CD4-positive, alpha-beta T cell treated with Interleukin-6 at 100 ng/mL for 8 hours (primary cell): Measurements from ENCODE around the gene ARHGEF16.

Experiments
- DNase-seq: peaks from one replicate; pipeline ENCODE4 v3.0.0-alpha.2; 2020; ENCODE audit warnings: mixed read lengths, low spot score

Gene ARHGEF16

DNA sequence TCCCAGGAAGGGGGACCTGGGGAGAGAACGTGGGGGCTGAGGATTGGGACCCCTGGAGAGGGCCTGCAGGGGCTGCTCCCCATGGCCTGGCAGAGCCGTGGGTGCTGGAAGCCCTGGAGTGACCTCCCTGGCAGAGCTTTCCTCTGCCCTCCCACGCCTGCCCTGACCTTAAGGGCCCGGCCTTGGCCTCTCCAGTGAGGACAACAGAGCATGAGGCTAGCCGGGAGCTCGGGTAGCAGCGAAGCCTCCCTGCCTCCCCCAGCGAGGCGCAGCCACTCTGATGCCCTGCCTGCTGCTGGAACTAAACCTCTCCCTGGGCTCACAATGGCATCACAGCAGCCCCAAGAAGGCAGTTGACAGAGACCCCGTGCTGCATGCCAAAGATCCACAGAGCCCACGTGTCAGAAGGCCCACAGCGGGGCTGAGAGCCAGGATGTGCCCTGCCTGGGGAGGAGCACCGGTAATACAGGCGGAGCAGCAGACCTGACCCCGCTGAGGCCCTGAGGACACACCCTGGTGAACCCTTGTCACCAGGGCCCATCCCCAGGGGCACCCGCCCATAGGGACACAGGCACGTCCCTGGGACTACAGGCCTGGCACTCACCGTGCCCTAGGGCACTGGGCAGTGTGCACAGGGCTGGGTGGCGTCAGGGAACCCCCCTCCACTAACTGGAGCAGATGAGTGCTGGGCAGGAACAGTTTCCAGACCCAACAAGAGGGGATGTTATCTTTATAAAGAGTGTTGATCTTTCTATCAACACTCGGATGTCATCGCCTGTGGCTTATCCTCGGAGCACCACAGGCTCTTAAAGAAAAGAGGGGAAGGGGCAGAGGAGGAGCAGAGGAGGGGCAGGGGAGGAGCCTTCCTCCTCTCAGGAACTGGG is 48.4 kb downstream of the ARHGEF16 start:
- DNase-seq: no peak

DNA sequence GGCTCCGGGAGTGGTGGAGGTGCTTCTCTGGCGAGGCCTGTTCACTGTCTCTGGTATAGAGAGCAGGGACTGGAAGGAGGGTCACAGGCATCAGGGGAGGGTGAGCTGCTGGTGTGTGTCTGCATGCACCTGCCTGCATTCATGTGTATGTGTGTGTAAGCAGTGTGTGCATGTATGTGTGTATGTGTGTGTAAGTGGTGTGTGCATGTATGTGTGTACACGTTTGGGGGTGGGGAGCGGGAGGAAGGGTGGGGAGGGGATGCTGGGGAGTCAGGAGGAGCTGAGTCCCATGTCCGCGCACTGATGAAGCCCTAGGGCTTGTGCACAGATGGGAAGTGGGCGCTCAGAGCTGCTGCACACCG is 49.0 kb downstream of the ARHGEF16 start:
- no peak for DNase-seq

DNA sequence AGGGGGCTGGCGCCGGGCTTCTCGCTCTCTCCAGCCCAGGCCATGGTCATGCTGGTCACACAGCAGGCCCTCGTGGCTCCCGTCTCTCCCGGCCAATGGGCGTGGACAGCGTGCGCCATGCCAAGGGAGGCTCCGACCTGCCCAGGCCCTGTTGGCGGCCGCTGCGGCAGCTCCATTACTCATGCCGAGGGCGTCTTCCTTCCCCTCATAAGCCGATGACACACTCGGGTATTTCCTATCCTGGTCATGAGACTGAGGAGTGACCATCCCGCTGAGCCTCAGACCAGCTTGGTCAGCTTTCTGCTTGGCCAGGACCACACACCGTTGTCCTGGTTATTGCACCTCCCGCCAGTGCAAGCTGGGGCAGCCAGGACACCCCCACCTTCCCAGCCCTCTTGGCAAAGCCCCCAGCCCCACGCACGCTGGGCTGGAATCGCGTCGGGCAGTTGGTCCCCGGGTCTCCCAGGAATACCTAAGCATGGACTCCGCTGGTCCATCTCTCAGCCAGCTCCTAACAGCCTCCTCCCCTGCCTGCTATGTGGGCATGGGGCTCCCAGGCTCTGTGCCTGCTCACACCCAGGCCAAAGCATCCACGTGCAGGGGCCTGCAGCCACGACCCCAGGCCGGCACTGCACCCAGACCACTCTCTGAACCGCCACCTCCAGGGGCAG is 49.8 kb downstream of the ARHGEF16 start:
- DNase-seq: no peak

GRCh38 chr1:3504822-3505153 is 50.3 kb downstream of the ARHGEF16 start:
- no peak for DNase-seq

- no peak for DNase-seq
Measured at GRCh38 chr1:3505161-3505560, 50.7 kb downstream of the ARHGEF16 start.

DNA sequence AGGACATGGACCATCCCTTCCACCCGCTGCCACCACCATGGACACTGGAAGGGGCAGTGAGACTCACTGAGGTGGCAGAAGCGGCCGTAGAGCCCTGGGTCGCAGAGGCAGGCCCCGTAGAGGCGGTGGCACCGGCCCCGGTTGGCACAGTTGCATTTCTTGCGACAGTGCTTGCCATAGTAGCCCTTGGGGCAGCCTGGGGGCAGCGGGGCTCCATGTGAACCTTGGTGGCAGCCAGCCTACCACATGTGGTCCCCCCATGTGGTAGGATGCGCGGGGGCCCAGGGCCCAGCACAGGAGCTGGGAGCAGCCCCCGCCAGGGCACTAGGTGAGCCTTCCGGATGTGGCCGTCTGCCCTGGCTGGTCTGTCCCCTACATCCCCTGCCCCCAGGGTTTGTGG is 51.6 kb downstream of the ARHGEF16 start:
- DNase-seq: no peak

DNA sequence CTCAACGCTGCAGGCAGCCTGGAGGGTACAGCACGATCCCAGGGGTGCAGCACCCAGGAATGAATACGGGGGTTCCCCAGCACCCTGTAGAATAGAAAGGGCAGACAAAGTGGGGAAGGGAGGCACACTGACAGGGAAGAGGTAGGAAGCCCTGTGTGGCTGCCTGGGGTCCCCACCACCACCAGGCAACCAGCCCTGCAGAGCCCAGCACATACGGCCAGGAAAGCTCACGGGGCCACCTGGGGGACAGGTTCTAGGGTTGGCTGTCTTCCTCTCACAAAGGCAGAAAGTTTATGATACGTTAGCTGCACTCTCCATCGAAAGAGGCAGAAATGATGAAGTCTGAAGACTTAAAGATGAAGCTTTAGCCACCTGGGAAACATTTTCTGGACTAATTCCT is 52.5 kb downstream of the ARHGEF16 start:
- DNase-seq: no peak

GRCh38 chr1:3507636-3508275 is 53.3 kb downstream of the ARHGEF16 start:
- DNase-seq: no peak

GRCh38 chr1:3508757-3509415 is 54.4 kb downstream of the ARHGEF16 start:
- no peak for DNase-seq

DNA sequence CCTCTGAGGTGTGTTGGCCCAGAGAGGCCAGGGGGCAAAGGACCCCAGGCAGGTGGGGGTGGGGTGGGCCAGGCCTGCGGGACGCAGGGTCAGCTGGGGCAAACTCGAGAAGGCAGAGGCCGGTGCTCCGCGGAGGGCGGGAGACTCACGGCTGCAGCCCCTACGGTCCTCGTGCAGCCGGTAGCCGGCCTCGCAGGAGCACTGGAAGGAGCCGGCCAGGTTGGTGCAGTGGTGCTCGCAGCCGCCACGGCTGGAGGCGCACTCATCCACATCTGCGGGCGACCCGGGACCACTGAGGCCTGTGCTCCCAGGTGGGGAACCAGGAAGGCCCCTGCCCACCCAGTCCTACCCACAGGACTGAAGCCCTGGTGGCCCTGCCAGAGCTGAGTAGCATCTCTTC is 55.3 kb downstream of the ARHGEF16 start:
- no peak for DNase-seq

DNA sequence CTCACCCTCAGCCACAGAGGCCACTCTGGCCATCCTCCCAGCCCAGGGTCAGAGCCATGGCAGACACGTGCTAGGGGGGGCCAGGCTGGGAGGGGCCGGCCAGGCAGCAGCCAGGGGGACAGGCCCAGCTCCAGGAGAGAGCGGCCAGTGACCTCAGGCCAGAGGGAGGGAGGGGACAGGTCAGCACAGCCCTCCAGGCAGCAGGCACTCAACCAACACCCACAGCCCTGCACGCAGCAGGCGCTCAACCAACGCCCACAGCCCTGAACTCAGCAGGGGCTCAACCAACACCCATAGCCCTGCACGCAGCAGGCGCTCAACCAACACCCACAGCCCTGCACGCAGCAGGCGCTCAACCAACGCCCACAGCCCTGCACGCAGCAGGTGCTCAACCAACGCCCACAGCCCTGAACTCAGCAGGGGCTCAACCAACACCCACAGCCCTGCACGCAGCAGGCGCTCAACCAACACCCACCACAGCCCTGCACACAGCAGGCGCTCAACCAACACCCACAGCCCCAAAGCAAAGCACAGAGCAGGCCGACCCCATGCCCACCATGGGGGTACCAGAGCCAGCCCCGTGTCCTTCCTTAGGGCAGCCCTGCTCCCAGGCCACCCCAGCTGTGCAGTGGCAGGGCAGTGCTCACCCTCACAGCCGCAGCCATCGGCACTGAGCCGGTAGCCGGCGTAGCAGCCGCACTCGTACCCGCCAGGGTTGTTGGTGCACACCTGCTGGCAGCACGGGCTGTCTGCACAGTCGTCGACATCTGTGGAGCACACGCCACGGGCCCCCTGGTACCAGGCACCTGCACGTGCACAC is 55.9 kb downstream of the ARHGEF16 start:
- no peak for DNase-seq

- DNase-seq: no peak
Measured at GRCh38 chr1:3510956-3511250, 56.4 kb downstream of the ARHGEF16 start.

GRCh38 chr1:3511306-3511705 is 56.8 kb downstream of the ARHGEF16 start:
- DNase-seq: no peak

DNA sequence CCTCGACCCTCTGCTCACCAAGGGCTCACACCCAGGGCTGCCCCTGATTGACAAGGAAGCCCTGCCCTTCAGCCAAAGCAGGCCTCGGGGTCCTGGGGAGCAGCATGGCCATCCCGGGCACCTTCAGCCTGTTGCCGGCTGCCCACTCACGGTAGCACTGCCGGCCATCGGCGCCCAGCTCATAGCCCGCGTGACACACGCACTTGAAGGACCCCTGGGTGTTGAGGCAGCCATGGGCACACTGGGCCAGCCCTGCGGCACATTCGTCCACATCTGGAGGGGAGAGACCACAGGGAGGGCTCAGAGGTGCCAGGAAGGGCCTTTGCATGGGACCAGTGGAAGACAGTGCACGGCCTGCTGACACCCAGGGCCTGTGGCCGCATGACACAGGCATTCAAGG is 57.4 kb downstream of the ARHGEF16 start:
- no peak for DNase-seq

- DNase-seq: no peak
Measured at GRCh38 chr1:3514404-3514803, 59.9 kb downstream of the ARHGEF16 start.

DNA sequence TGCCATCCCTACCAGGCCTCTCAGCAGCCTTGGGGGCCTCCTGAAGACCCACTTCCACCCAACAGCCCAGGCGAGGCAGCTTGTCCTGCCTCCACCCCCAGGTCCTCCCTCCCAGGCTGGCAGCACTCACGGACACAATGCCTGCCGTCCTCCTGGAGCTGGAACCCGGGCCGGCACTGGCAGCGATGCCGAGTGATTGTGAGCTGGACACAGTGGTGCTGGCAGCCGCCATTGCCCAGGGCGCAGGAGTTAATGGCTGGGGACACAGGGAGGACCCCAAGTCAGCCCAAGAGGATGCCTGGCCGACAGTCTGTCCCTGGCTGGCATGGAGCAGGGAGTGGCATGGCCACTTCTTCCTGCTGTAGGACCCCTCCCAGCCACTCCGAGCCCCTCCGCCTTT is 60.8 kb downstream of the ARHGEF16 start:
- DNase-seq: no peak

DNA sequence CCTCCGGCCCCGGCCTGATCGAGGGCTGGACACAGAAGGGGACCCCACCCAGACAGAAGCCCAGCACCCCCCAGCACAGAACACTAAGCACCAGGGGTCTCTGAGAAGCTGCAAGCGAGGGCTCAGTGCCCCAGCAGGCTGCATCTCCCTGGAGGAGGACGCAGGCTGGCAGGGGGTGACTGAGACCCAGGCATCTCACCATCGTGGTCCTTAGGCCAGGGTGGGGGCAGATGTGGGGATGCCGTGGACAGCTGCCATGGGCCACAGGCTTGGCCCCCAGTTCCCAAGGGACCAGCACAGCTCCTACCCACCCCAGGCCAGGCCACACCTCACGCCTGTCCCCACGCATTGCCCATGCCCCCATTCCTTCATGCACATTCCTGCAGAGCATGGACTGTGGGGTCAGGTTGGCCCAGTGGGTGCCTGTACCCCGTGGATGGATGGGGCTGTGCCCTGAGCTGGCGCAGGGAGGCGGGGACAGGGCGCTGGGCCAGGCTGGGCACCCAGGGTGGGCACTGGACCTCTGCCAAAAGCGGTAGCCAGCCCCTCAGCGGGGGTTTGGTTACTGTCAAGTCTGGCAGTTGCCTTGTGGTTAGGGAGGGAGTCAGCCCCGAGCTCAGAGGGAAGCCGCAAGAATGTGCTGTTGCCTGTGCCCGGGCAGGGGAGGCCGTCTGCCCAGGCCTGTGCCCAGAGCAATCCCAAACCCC is 61.5 kb downstream of the ARHGEF16 start:
- no peak for DNase-seq

- DNase-seq: no peak
Measured at GRCh38 chr1:3516481-3516869, 62.0 kb downstream of the ARHGEF16 start.

- DNase-seq: no peak
Measured at GRCh38 chr1:3516911-3517675, 62.6 kb downstream of the ARHGEF16 start.

- no peak for DNase-seq
Measured at GRCh38 chr1:3518256-3518655, 63.8 kb downstream of the ARHGEF16 start.

GRCh38 chr1:3518756-3519155 is 64.3 kb downstream of the ARHGEF16 start:
- DNase-seq: no peak
